Ectodermal cell (in vitro differentiated cells): ENCODE measurements around the gene ZMIZ1.

ENCODE experiments used
- H3K27ac ChIP-seq: 2 replicates; pipeline ENCODE4 v1.7.0; 2013; ENCODE audit warnings: mild to moderate bottlenecking, low read depth, low read length; ENCODE audit not compliant: insufficient read depth, poor library complexity, severe bottlenecking
- H3K27me3 ChIP-seq: 2 replicates; pipeline ENCODE4 v1.7.0; 2013; ENCODE audit warnings: mild to moderate bottlenecking, low read length; ENCODE audit not compliant: insufficient read depth, control insufficient read depth, poor library complexity, severe bottlenecking
- H3K36me3 ChIP-seq: one replicate; pipeline ENCODE4 v1.7.0; 2013; ENCODE audit warnings: low read length; ENCODE audit not compliant: control insufficient read depth, insufficient read depth
- H3K4me1 ChIP-seq: one replicate; pipeline ENCODE4 v1.7.0; 2013; ENCODE audit warnings: low read length; ENCODE audit not compliant: control insufficient read depth, insufficient read depth
- H3K4me3 ChIP-seq: 2 replicates; pipeline ENCODE4 v1.7.0; 2013; ENCODE audit warnings: low read depth, low read length, control low read depth; ENCODE audit not compliant: insufficient read depth
- H3K9me3 ChIP-seq: 2 replicates; pipeline ENCODE4 v1.7.0; 2013; ENCODE audit warnings: mild to moderate bottlenecking, low read length, moderate library complexity; ENCODE audit not compliant: control insufficient read depth
- WGBS, 2 experiments: methylation state at CpG; one replicate each; pipeline ENCODE4 v1.1.7; 2013; ENCODE audit warnings: missing lambda C conversion rate in 2 of 2; 5-methylcytosine and 5-hydroxymethylcytosine counted together

Gene ZMIZ1

DNA sequence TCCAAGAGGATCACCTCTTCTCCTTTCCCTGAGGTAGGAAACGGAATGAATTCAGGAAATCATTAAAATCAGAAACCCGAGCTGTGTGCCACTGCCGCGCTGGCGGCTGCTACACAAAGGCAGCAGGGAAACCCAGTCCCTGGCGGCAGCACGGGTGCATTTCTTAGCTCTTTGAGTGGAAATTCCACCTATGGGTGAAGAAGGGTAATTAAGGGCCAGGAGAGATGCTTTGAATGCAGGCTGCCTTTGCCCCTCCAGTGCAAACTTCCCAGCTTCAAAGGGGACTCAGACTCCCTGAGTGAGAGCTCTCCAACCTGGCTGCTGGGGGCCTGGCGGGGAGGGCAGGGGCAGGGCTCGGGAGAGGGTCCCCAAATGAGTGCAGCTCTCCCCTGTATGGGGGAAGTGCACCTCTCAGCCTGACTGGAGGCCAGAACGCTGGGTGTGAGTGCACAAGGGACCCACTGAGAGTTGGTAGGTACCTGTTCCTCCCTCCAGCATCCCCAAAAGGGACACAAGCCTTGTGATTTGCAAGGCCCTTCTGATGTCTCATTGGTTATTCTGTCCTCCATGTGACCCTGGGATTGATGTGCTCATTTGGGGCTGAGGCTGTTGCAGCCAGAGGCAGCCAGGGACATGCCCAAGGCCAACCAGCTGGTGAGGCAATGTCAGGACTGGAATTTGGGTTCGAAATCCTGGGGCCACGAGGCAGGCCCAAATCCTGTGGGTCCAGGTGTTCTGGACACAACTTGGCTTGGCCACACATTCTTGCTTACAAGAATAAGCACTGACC lies 16.3 kb upstream of the ZMIZ1 start:
- no peak overlapping the region for H3K27ac ChIP-seq
- no peaks in the 10 kb centered on the region for H3K9me3 ChIP-seq
- H3K36me3 ChIP-seq = no peaks in the 10 kb centered on the region
- no peak overlapping the region for H3K4me3 ChIP-seq
- no peaks in the 10 kb centered on the region for H3K27me3 ChIP-seq
- 47 to 49% methylated on average over 12 of the region's 12 CpGs for WGBS, 2 experiments
- H3K4me1 ChIP-seq = peaks cover 32% of the 10 kb centered on the region

DNA sequence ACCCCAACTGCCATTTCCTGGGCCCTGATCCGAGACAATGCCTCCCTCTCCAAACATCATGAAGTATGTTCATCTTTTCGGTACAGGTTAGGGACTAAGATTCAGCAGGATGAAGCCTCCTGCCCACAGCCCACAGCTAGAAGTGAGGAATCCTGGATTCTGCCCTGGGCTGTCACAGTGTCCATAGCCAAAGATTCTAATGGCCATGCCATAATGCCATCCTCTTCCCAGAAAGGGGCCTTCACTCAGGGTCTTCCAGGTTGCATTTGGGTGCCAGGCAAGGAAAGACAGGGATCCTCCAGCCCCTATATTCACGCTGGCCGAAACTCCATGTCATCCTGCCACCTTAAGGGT lies 15.7 kb upstream of the ZMIZ1 start:
- no peak overlapping the region for H3K4me3 ChIP-seq
- H3K9me3 ChIP-seq = no peaks in the 10 kb centered on the region
- H3K27ac ChIP-seq = no peak overlapping the region
- no peaks in the 10 kb centered on the region for H3K27me3 ChIP-seq
- no peaks in the 10 kb centered on the region for H3K36me3 ChIP-seq
- 94 to 97% methylated on average over 4 of the region's 4 CpGs for WGBS, 2 experiments
- peaks cover 26% of the 10 kb centered on the region for H3K4me1 ChIP-seq

DNA sequence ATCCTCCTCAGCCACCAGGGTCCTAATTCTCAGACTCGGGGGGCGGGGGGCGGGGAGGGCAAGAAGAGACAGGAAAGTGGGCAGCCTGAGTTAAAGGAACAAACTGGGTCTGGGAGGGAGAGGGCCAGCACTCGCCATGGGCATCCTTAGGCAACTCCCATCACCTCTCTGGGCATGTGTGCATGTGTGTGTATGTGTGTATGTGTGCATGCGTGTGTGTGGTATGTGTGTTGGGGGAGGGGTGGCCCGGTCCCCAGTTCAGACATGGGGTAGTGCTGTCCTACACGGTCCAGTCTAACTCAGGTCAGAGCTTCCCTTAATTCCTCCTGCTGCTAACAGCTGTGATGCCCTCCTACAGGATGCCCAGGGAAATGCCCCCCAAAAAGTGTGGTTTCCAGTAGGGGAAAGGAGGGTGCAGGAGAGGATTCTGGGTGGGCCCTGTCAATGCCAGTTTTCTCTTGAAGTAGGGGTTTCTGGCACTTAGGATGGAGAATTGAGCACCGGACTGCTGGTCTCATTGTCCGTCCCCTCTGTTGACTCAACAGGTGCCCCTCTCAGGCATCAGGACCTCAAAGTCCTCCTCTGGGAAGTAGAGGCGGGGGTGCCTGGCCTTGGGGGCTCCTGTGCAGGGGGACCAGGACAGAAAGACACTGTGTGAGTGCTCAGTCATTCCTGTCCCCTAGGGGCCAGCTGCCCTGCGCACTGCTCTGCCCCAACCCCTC lies 15.1 kb upstream of the ZMIZ1 start:
- Histone ChIP-seq H3K4me1 (peaks cover 25% of the 10 kb centered on the region), H3K4me3 (no peak overlapping the region), H3K27me3 (no peaks in the 10 kb centered on the region), H3K27ac (no peak overlapping the region), H3K9me3 (no peaks in the 10 kb centered on the region), H3K36me3 (no peaks in the 10 kb centered on the region)
- WGBS, 2 experiments = 83 to 89% methylated on average over 11 of the region's 11 CpGs

DNA sequence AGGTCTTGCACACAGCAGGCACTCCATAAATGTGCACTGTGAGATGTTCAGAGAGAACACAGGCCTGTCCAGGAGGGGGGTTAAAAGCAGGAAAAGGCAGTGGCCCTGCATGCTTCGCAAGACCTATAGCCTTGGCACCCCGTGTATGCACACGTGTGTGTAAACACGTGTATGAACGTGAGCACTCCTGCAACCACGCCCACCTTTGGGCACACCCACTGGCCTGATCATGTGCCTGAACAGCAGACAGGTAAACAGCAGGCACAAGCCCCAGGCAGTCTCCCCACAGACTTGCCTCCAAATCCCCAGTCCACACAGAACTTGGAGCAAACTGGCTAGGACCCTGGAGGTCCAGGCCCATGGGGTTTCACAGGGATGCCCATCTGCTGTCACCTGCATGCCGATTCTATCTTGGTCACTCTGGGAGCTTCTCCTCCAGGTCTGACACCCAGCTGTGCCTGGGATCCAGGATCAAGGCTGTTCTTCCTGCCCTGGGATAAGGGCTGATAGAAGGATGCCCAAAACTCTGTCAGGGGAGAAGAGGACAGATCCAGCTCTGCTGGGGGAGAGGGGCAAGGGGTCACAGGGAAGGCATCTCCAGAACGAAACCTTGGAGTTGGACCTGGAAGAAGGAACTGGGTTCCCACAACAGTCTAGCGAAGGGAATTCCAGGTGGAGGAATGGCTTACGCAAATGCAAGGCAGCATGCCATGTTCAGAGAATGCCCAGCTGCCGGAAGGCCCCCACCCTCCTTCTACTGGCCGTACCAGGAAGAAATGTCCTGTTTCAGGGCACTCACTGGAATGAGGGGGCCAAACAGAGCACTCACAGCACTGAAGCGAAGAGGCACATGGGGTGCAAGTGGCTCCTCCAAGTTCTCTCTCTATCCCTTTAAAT lies 14.3 kb upstream of the ZMIZ1 start:
- WGBS, 2 experiments = 92 to 93% methylated on average over 13 of the region's 13 CpGs
- no peak overlapping the region for H3K27ac ChIP-seq
- H3K4me1 ChIP-seq = peaks cover 25% of the 10 kb centered on the region
- no peak overlapping the region for H3K4me3 ChIP-seq
- H3K9me3 ChIP-seq = no peaks in the 10 kb centered on the region
- H3K27me3 ChIP-seq = no peaks in the 10 kb centered on the region
- H3K36me3 ChIP-seq = no peaks in the 10 kb centered on the region

DNA sequence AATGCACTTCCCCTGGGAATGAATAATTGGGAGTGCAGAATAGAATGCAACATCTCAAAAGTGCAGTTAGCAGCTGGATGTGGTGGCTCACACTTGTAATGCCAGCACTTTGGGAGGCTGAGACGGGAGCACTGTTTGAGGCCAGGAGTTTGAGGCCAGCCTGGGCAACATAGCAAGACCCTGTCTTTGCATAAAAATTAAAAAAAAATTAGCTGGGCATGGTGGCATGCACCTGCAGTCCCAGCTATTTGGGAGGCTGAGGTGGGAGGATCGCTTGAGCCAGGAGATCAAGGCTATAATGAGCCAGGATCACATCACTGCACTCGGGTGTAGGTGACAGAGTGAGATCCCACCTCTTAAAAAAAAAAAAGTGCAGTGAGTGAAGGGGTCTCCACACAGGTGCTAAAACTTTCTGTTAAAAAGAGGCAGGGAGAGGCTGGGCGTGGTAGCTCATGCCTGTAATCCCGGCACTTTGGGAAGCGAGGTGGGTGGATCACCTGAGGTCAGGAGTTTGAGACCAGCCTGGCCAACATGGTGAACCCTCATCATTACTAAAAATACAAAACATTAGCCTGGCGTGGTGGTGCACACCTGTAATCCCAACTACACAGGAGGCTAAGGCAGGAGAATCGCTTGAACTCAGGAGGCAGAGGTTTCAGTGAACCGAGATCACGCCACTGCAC lies 13.5 kb upstream of the ZMIZ1 start:
- no peaks in the 10 kb centered on the region for H3K27me3 ChIP-seq
- 92 to 93% methylated on average over 10 of the region's 10 CpGs for whole genome bisulfite sequencing, 2 experiments
- H3K4me1 ChIP-seq = peaks cover 25% of the 10 kb centered on the region
- no peaks in the 10 kb centered on the region for H3K36me3 ChIP-seq
- no peaks in the 10 kb centered on the region for H3K9me3 ChIP-seq
- H3K27ac ChIP-seq = no peak overlapping the region
- no peak overlapping the region for H3K4me3 ChIP-seq

DNA sequence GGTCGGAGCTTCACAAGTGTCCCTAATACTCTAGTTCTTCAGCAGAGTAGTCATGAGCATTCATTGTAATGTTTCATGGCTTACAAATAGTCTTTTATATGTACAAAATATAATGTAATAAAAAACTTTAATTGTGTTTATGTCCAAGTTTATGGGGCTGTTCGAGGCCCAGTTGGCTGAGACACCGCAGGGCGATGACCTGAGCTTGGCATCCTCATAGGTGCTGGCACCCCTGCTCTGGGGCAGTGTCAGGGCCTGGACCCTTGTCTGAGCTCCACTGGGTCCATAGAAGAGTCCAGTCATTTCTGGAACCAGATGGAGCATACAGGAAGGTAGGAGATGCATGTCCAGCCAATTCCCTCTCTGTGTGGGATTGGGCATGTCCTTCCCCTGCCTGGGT lies 12.9 kb upstream of the ZMIZ1 start:
- H3K27me3 ChIP-seq = no peaks in the 10 kb centered on the region
- no peak overlapping the region for H3K4me3 ChIP-seq
- peaks cover 25% of the 10 kb centered on the region for H3K4me1 ChIP-seq
- WGBS, 2 experiments = 90 to 93% methylated on average over 4 of the region's 4 CpGs
- H3K9me3 ChIP-seq = no peaks in the 10 kb centered on the region
- H3K27ac ChIP-seq = no peak overlapping the region
- H3K36me3 ChIP-seq = no peaks in the 10 kb centered on the region

DNA sequence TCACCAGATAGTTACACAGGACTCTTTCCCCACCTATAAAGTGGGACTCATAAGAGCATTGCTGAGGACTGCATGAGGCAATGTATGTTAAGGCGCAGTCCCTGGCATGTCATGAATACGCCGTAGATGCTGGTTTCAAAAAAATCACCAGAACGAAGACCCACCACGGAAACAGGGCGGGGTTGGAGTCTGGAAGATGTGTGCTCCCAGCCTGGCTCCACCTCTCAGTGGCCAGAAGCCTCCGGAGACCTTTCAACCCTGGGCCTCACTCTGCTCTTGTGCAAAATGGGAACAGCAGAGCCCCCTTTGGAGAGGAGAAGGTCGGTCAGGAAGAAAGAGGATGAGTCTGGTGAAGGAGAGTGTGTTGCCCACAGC lies 12.4 kb upstream of the ZMIZ1 start:
- H3K4me3 ChIP-seq = no peak overlapping the region
- no peaks in the 10 kb centered on the region for H3K27me3 ChIP-seq
- no peak overlapping the region for H3K27ac ChIP-seq
- no peaks in the 10 kb centered on the region for H3K36me3 ChIP-seq
- WGBS, 2 experiments = 65 to 66% methylated on average over 8 of the region's 8 CpGs
- peaks cover 26% of the 10 kb centered on the region for H3K4me1 ChIP-seq
- no peaks in the 10 kb centered on the region for H3K9me3 ChIP-seq

DNA sequence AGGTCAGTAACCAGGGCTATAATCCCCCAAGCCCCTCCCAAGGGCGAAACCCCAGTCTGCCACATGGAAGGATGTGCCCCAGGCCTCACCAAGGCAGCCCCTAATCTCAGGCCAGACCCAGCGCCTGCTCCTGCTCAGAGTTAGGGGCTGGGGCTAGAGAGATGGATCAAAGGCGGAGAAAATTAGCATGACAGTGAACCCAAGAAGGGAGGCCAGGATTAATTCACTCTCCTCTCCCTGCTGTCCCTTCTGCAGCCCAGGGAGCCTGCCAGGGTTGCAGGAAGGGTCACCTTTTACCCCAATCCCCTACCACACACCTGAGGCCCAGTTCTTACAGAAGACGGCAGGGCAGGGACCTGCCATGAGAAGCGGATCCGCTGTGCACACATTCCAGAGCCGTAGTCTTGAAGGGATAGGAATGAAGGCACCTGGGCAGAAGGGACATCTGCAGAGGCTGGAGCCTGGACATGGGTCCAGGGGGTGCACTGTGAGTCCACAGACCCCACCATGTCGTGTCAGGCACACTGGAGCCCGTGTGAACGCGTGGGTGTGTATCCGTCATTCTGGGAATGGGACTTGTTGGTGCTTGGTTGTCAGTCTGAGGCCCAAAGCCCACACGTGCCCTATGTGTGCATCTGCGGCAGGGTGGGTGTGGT lies 11.9 kb upstream of the ZMIZ1 start:
- H3K27ac ChIP-seq = no peak overlapping the region
- no peaks in the 10 kb centered on the region for H3K27me3 ChIP-seq
- H3K4me3 ChIP-seq = no peak overlapping the region
- H3K4me1 ChIP-seq = peaks cover 28% of the 10 kb centered on the region
- no peaks in the 10 kb centered on the region for H3K9me3 ChIP-seq
- WGBS, 2 experiments = 58 to 59% methylated on average over 14 of the region's 14 CpGs
- H3K36me3 ChIP-seq = no peaks in the 10 kb centered on the region

DNA sequence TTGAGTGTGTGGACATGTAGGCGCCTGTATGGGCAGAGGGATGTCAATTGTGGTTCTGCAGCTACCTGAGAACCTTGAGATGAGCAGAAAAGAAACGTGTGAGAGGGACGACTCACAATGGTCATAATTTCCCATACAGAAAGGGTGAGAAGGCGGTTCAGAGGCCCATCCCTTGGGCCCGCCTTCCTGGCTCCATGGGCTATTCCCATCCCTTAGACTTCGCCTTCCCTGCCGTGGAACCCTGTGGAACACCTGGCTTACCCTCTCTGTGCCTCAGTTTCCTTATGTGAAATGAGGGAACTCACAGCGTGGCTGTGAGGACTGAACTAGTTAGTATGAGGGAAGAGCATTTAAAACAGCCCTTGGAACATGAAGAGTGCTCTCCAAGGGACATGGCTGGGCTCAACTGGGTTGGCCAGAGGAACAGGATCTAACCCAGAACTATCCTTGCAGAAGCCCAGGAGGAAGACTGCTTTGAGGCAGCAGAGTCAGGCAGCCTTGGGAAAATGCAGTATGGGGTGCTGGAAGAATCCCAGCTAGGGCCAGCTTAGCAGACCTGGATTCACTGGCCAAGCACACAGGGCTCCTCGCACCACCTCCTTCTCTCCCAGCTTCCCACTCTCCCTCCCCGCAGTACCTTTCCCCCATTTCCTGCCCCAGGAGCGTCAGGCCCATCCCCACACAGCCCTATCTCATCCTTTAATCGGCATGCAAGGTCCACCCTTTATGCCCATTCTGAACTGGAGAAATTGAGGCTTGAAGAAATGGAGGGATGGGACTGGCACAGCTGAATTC lies 11.1 kb upstream of the ZMIZ1 start:
- 81 to 82% methylated on average over 12 of the region's 12 CpGs for WGBS, 2 experiments

More for the DNA sequence above, 11.1 kb upstream of the ZMIZ1 start:
- Histone ChIP-seq H3K27me3 (no peaks in the 10 kb centered on the region), H3K9me3 (no peaks in the 10 kb centered on the region), H3K4me3 (no peak overlapping the region), H3K4me1 (peaks cover 21% of the 10 kb centered on the region), H3K27ac (no peak overlapping the region), H3K36me3 (no peaks in the 10 kb centered on the region)
